ENCODE results near the gene NOS1AP.

GRCh38 chr1:162068301-162068700 is 1.2 kb upstream of the NOS1AP start:
- no peak for TF ChIP-seq POLR2A (IDR thresholded peaks at IDR 0.05)
- TF ChIP-seq CTCF (IDR thresholded peaks at IDR 0.05) = no peak
